ENCODE data around the gene ETNK1. TPM values are rescaled to one million over a fixed set of nuclear protein-coding genes. Genes with fewer than 3 reads are reported as not detected.

Gene ETNK1
- total RNA-seq, 1 donor from 2014 or later = 105 TPM

DNA sequence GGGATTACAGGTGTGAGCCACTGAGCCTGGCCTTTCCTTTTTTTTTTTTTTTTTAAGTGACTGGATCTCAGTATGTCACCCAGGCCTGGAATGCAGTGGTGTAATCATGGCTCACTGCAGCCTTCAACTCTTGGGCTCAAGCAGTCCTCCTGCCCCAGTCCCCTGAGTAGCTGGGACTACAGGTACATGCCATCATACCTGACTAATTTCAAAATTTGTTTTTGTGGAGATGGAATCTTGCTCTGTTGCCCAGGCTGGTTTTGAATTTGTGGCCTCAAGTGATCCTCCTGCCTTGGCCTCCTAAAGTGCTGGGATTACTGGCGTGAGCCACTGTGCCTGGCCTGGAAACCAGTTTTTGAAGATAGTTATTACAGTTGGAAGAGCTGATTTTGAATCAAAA lies 37.4 kb downstream of the ETNK1 start:
- H3K4me3 Mint-ChIP-seq = no peak overlapping the region
- no peaks in the 10 kb centered on the region for H3K9me3 Mint-ChIP-seq
- H3K4me1 Mint-ChIP-seq = peaks cover 3% of the 10 kb centered on the region
- no peak for DNase-seq (ENCODE audit: low spot score in 2 of 2, unreplicated experiment in 2 of 2)
- H3K36me3 Mint-ChIP-seq = peaks cover 26% of the 10 kb centered on the region
- TF ChIP-seq, protein P1, sequence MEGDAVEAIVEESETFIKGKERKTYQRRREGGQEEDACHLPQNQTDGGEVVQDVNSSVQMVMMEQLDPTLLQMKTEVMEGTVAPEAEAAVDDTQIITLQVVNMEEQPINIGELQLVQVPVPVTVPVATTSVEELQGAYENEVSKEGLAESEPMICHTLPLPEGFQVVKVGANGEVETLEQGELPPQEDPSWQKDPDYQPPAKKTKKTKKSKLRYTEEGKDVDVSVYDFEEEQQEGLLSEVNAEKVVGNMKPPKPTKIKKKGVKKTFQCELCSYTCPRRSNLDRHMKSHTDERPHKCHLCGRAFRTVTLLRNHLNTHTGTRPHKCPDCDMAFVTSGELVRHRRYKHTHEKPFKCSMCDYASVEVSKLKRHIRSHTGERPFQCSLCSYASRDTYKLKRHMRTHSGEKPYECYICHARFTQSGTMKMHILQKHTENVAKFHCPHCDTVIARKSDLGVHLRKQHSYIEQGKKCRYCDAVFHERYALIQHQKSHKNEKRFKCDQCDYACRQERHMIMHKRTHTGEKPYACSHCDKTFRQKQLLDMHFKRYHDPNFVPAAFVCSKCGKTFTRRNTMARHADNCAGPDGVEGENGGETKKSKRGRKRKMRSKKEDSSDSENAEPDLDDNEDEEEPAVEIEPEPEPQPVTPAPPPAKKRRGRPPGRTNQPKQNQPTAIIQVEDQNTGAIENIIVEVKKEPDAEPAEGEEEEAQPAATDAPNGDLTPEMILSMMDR (IDR thresholded peaks at IDR 0.05; ENCODE audit: unreplicated experiment) = no peak
- no peak overlapping the region for H3K27ac Mint-ChIP-seq
- H3K27me3 Mint-ChIP-seq (ENCODE audit: low read depth) = no peaks in the 10 kb centered on the region

DNA sequence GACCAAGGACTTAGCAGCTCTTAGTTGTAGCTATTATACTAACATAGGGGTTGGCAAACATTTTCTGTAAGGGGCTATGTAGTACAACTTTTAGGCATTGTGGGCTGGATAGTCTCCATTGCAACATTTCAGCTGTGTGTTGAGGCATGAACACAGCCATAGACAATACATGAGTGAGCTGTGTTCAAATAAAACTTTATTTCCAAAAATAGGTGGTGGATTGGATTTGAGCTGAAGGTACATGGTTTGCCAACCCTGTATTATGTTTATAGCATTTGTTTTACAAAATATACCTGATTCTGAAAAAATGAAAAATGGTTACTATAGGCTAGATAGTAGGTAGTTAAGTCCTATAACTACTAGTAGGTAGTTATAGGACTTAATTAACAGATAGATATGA lies 40.5 kb downstream of the ETNK1 start:
- H3K27ac Mint-ChIP-seq = no peak overlapping the region
- no peak for DNase-seq (ENCODE audit: low spot score in 2 of 2, unreplicated experiment in 2 of 2)
- H3K27me3 Mint-ChIP-seq (ENCODE audit: low read depth) = no peaks in the 10 kb centered on the region
- TF ChIP-seq, protein P1 (IDR thresholded peaks at IDR 0.05; ENCODE audit: unreplicated experiment) = no peak
- H3K36me3 Mint-ChIP-seq = peaks cover 23% of the 10 kb centered on the region
- H3K4me3 Mint-ChIP-seq = no peak overlapping the region
- no peaks in the 10 kb centered on the region for H3K9me3 Mint-ChIP-seq
- no peaks in the 10 kb centered on the region for H3K4me1 Mint-ChIP-seq

DNA sequence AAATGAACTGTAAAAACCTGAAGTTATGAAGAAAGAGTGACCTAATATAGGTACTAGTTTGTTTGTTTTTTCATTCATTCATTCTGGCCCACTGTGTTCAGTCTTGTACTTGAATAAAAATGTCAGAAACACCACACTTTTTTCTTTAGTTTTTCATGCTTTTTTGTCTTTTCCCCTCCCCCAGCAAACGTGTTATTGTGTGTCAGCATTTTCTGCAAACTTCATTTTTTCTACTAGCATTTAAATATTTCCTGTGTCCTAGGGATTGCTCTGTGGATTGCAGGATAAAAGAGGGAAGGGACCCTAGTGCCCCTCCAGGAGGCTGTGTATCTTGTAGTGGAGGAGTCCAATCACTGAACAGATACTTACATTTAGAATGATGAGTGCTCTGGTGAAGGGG lies 42.2 kb downstream of the ETNK1 start:
- DNase-seq (ENCODE audit: low spot score in 2 of 2, unreplicated experiment in 2 of 2) = no peak
- H3K4me1 Mint-ChIP-seq = no peaks in the 10 kb centered on the region
- H3K27ac Mint-ChIP-seq = no peak overlapping the region
- H3K27me3 Mint-ChIP-seq (ENCODE audit: low read depth) = no peaks in the 10 kb centered on the region
- TF ChIP-seq, protein P1 (IDR thresholded peaks at IDR 0.05; ENCODE audit: unreplicated experiment) = no peak
- H3K9me3 Mint-ChIP-seq = no peaks in the 10 kb centered on the region
- H3K36me3 Mint-ChIP-seq = peaks cover 16% of the 10 kb centered on the region
- no peak overlapping the region for H3K4me3 Mint-ChIP-seq

DNA sequence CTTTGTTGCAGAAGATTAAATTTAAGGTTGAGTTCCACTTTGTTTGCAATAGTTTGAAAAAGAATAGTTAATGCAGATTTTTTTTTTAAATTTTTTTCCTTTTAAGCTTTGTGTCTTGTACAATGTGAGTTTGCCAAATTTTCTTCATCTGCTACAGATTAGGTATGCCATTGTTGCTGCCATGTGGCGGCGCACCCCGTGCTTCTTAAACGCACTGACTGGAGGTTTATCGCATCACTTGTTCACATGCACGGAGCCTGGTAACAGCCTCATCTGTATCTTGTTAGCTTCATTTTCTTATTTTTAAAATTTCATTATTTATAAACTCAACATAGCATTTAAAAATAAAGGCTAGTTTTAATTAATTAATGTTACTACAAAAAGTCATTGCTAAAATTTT lies 43.5 kb downstream of the ETNK1 start:
- Mint-ChIP-seq H3K36me3 (peaks cover 16% of the 10 kb centered on the region), H3K27ac (no peak overlapping the region), H3K4me1 (no peaks in the 10 kb centered on the region)

DNA sequence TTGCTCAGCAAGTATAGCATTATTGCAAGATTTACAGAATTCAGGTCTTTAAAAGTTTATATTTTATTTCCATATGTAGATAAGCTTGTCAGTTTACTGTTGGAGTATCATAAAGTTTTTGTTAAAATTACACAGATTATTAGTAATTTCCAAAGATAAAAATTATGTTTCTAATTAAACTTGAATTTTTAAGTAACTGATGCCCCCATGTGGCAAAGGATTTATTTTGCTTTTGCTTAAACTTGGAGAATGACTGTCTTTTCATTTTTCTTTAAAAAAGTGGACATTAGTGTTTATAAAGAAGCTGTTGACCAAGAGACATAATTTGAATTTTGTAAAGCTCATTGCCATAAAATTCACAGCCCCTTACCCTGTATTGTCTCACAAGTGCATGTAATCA lies 45.8 kb downstream of the ETNK1 start:
- Mint-ChIP-seq H3K27ac (no peak overlapping the region), H3K4me1 (peaks cover 2% of the 10 kb centered on the region)

More for the DNA sequence above, 43.5 kb downstream of the ETNK1 start:
- no peak for DNase-seq (ENCODE audit: low spot score in 2 of 2, unreplicated experiment in 2 of 2)
- H3K27me3 Mint-ChIP-seq (ENCODE audit: low read depth) = no peaks in the 10 kb centered on the region
- H3K9me3 Mint-ChIP-seq = no peaks in the 10 kb centered on the region
- TF ChIP-seq, protein P1 (IDR thresholded peaks at IDR 0.05; ENCODE audit: unreplicated experiment) = no peak
- no peak overlapping the region for H3K4me3 Mint-ChIP-seq

More for the DNA sequence above, 45.8 kb downstream of the ETNK1 start:
- Mint-ChIP-seq H3K4me3 (no peak overlapping the region), H3K36me3 (peaks cover 28% of the 10 kb centered on the region), H3K9me3 (no peaks in the 10 kb centered on the region), H3K27me3 (ENCODE audit: low read depth) (no peaks in the 10 kb centered on the region)
- TF ChIP-seq, protein P1 (IDR thresholded peaks at IDR 0.05; ENCODE audit: unreplicated experiment) = peak; percentile 13
- no peak for DNase-seq (ENCODE audit: low spot score in 2 of 2, unreplicated experiment in 2 of 2)

Measured in mesothelial cell of epicardium (in vitro differentiated cells).